Neuronal stem cell (in vitro differentiated cells): ENCODE results near the gene CFAP251.

Source experiments
- DNase-seq: peaks from one replicate; pipeline ENCODE4 v3.0.0-alpha.2; 2013; ENCODE audit warnings: low spot score
- H2AFZ ChIP-seq: one replicate; pipeline ENCODE4 v1.6.1; 2013; ENCODE audit warnings: mild to moderate bottlenecking, low read length, inconsistent platforms
- H2AK5ac ChIP-seq: 2 replicates; pipeline ENCODE4 v1.6.1; 2013; ENCODE audit warnings: low read depth, mild to moderate bottlenecking, inconsistent platforms, low read length, moderate library complexity, mixed read lengths
- H2BK120ac ChIP-seq: 2 replicates; pipeline ENCODE4 v1.6.1; 2013; ENCODE audit warnings: low read depth, mild to moderate bottlenecking, inconsistent platforms, low read length, moderate library complexity, mixed read lengths
- H2BK12ac ChIP-seq: one replicate; pipeline ENCODE4 v1.6.1; 2013; ENCODE audit warnings: low read length, inconsistent platforms
- H2BK15ac ChIP-seq: 2 replicates; pipeline ENCODE4 v1.6.1; 2013; ENCODE audit warnings: mild to moderate bottlenecking, low read length, inconsistent platforms, mixed read lengths
- H2BK5ac ChIP-seq: one replicate; pipeline ENCODE4 v1.6.1; 2013; ENCODE audit warnings: inconsistent platforms, mild to moderate bottlenecking, low read length, moderate library complexity
- H3K14ac ChIP-seq: one replicate; pipeline ENCODE4 v1.6.1; 2013; ENCODE audit warnings: low read length, inconsistent platforms
- H3K18ac ChIP-seq: 2 replicates; pipeline ENCODE4 v1.6.1; 2013; ENCODE audit warnings: low read length, inconsistent platforms
- H3K23ac ChIP-seq: 2 replicates; pipeline ENCODE4 v1.6.1; 2013; ENCODE audit warnings: low read depth, mild to moderate bottlenecking, mixed read lengths, low read length, inconsistent platforms; ENCODE audit not compliant: poor library complexity
- H3K27ac ChIP-seq: replicated peaks from 3 replicates; pipeline ENCODE4 v1.5.1; 2013; ENCODE audit warnings: low read length, inconsistent platforms
- H3K27me3 ChIP-seq, 3 experiments: 2 replicates each; pipeline ENCODE4 v1.6.1; 2013; ENCODE audit warnings: low read length in 3 of 3, mild to moderate bottlenecking in 2 of 3, inconsistent platforms in 1 of 3, low read depth in 1 of 3, mixed read lengths in 1 of 3, moderate library complexity in 1 of 3; ENCODE audit not compliant: control insufficient read depth in 3 of 3, insufficient read depth in 3 of 3
- H3K36me3 ChIP-seq, 2 donors: replicated peaks in 1 of 2; 2 replicates each; pipeline ENCODE4 v1.6.1; 2013; ENCODE audit warnings: low read length in 2 of 2; ENCODE audit not compliant: control insufficient read depth in 2 of 2, insufficient read depth in 2 of 2
- H3K4ac ChIP-seq: 2 replicates; pipeline ENCODE4 v1.6.1; 2013; ENCODE audit warnings: inconsistent platforms, mild to moderate bottlenecking, low read length, moderate library complexity
- H3K4me1 ChIP-seq, 2 donors: 1 replicate in 1 of 2; 2 replicates in 1 of 2; pipeline ENCODE4 v1.6.1; 2013; ENCODE audit warnings: low read length in 2 of 2, low read depth in 1 of 2; ENCODE audit not compliant: control insufficient read depth in 2 of 2, insufficient read depth in 1 of 2
- H3K4me2 ChIP-seq: one replicate; pipeline ENCODE4 v1.6.1; 2013; ENCODE audit warnings: mild to moderate bottlenecking, low read length, inconsistent platforms; ENCODE audit not compliant: insufficient read depth, poor library complexity, severe bottlenecking
- H3K4me3 ChIP-seq, 2 donors: 2 replicates each; pipeline ENCODE4 v1.5.1; 2013; ENCODE audit warnings: low read length in 2 of 2, mild to moderate bottlenecking in 2 of 2, inconsistent platforms in 1 of 2, moderate library complexity in 1 of 2
- H3K79me1 ChIP-seq: one replicate; pipeline ENCODE4 v1.6.1; 2013; ENCODE audit warnings: low read depth, mild to moderate bottlenecking, inconsistent platforms, low read length, moderate library complexity
- H3K9ac ChIP-seq: one replicate; pipeline ENCODE4 v1.6.1; 2013; ENCODE audit warnings: mild to moderate bottlenecking, low read depth, low read length, inconsistent platforms; ENCODE audit not compliant: poor library complexity
- H3K9me3 ChIP-seq, 2 donors: replicated peaks in 1 of 2; 2 replicates each; pipeline versions ENCODE3 to v1.6.1; 2013; ENCODE audit warnings: low read length in 2 of 2, mild to moderate bottlenecking in 2 of 2, inconsistent platforms in 1 of 2, low read depth in 1 of 2, mixed read lengths in 1 of 2, moderate library complexity in 1 of 2; ENCODE audit not compliant: control insufficient read depth in 2 of 2, insufficient read depth in 1 of 2
- H4K8ac ChIP-seq: one replicate; pipeline ENCODE4 v1.6.1; 2013; ENCODE audit warnings: low read depth, mild to moderate bottlenecking, inconsistent platforms, low read length, moderate library complexity
- H4K91ac ChIP-seq: one replicate; pipeline ENCODE4 v1.6.1; 2013; ENCODE audit warnings: low read length, low read depth, mild to moderate bottlenecking, inconsistent platforms; ENCODE audit not compliant: poor library complexity
- WGBS, 2 donors: extraction: QIAGEN DNeasy Blood & Tissue Kit; methylation state at CpG; one replicate each; pipeline ENCODE4 v1.1.7; 2013; ENCODE audit warnings: missing lambda C conversion rate in 2 of 2, mixed read lengths in 1 of 2; ENCODE audit not compliant: insufficient read length in 2 of 2, insufficient replicate concordance in 1 of 2; ENCODE audit errors: extremely low coverage in 2 of 2; 5-methylcytosine and 5-hydroxymethylcytosine counted together

CFAP251 gene

GRCh38 chr12:121953117-121953692, 34.8 kb downstream of the CFAP251 start:
- Histone ChIP-seq H2AFZ (no peak overlapping the region), H3K27ac (no peak overlapping the region), H3K4me2 (no peak overlapping the region), H3K18ac (no peak overlapping the region), H4K91ac (no peak overlapping the region), H3K27me3 (no peaks in the 10 kb centered on the region), H3K36me3 (no peaks in the 10 kb centered on the region), H4K8ac (no peak overlapping the region), H3K4me1 (peaks cover 0 to 2% of the 10 kb centered on the region in 2 donors), H3K79me1 (no peaks in the 10 kb centered on the region), H2BK5ac (no peak overlapping the region), H2AK5ac (no peak overlapping the region), H2BK120ac (no peak overlapping the region), H2BK15ac (no peak overlapping the region), H3K23ac (no peak overlapping the region), H3K9me3 (peaks cover 0 to 3% of the 10 kb centered on the region in 2 donors), H3K4ac (no peak overlapping the region), H3K14ac (no peak overlapping the region), H2BK12ac (no peak overlapping the region), H3K9ac (no peak overlapping the region), H3K4me3 (no peak overlapping the region)
- no CpG with 5 or more reads among the region's 4 CpGs for WGBS, 2 donors
- DNase-seq, result no peak

GRCh38 chr12:121953695-121954094, 35.3 kb downstream of the CFAP251 start:
- no peak overlapping the region for H2BK15ac ChIP-seq
- H4K8ac ChIP-seq, result no peak overlapping the region
- H3K4me3 ChIP-seq, result no peak overlapping the region
- H3K4me1 ChIP-seq, result peaks cover 0 to 2% of the 10 kb centered on the region in 2 donors
- no peak overlapping the region for H2BK120ac ChIP-seq
- no peak overlapping the region for H3K14ac ChIP-seq
- H2BK5ac ChIP-seq, result no peak overlapping the region
- H2BK12ac ChIP-seq, result no peak overlapping the region
- H3K27me3 ChIP-seq, result no peaks in the 10 kb centered on the region
- H3K18ac ChIP-seq, result no peak overlapping the region
- H3K9me3 ChIP-seq, result peaks cover 0 to 3% of the 10 kb centered on the region in 2 donors
- no peak overlapping the region for H3K4ac ChIP-seq
- no peak overlapping the region for H3K9ac ChIP-seq
- no CpG with 5 or more reads among the region's 3 CpGs for WGBS, 2 donors
- no peaks in the 10 kb centered on the region for H3K36me3 ChIP-seq
- H3K79me1 ChIP-seq, result no peaks in the 10 kb centered on the region
- H2AFZ ChIP-seq, result no peak overlapping the region
- H3K27ac ChIP-seq, result no peak overlapping the region
- no peak overlapping the region for H2AK5ac ChIP-seq
- H3K23ac ChIP-seq, result no peak overlapping the region
- H4K91ac ChIP-seq, result no peak overlapping the region
- no peak overlapping the region for H3K4me2 ChIP-seq
- no peak for DNase-seq

DNA sequence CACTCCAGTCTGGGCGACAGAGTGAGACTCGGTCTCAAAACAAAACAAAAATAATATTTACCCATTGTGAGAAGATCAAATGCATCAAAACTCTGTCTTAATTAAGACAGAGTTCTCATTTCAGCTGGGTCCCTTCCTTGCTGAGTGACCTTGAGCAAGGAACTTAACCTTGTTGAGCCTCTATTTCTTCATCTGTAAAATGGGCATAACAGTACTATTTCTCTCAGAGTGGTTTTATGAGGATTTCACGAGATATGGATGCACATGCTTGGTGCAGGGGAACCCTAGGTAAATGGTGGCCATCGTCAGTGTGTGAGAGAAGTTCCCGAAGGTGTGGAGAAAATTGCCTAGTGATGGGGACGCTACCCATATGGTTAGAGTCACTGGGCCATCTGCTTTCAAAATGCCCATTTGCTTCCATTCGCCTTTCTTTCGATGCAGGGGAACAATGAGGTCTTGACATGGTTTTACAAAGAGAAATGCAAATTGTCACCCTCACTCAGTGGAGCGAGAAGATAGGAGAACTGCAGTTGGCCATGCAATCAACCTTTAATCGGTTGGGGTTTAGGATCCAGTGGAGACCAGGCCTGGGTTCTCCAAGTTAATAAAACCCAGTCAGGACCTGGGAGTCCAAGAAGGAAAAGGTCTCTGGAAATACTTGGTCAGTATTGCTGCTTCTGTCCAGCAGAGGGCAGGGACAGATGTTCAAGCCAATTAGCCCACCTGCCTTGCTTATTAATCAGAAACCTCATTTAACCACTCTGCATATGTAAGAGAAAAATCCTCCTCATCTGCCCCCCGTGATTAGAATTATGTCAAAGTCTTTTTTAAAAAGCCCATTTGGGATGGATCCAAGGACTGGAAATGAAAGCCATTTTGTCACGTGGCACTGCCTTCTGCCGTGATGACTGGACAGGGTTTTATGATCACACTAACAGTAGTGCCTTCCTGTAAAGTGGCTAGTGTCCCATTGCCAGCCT, 37.2 kb downstream of the CFAP251 start:
- Histone ChIP-seq H3K9me3 (peaks cover 0 to 3% of the 10 kb centered on the region in 2 donors), H3K27me3 (no peaks in the 10 kb centered on the region), H3K4me2 (no peak overlapping the region), H3K4ac (no peak overlapping the region), H3K79me1 (no peaks in the 10 kb centered on the region), H2AFZ (no peak overlapping the region), H2AK5ac (no peak overlapping the region), H3K23ac (no peak overlapping the region), H2BK5ac (no peak overlapping the region), H4K91ac (no peak overlapping the region), H3K18ac (no peak overlapping the region), H3K9ac (no peak overlapping the region), H3K4me3 (no peak overlapping the region), H3K14ac (no peak overlapping the region), H3K4me1 (no peaks in the 10 kb centered on the region), H2BK120ac (no peak overlapping the region), H4K8ac (no peak overlapping the region), H3K27ac (no peak overlapping the region), H2BK15ac (no peak overlapping the region), H3K36me3 (no peaks in the 10 kb centered on the region), H2BK12ac (no peak overlapping the region)
- DNase-seq, result no peak
- no CpG with 5 or more reads among the region's 13 CpGs for WGBS, 2 donors

GRCh38 chr12:121957861-121958515, 39.6 kb downstream of the CFAP251 start:
- no peaks in the 10 kb centered on the region for H3K4me1 ChIP-seq
- no peaks in the 10 kb centered on the region for H3K36me3 ChIP-seq
- no peak overlapping the region for H3K23ac ChIP-seq
- no peaks in the 10 kb centered on the region for H3K27me3 ChIP-seq
- WGBS, 2 donors, result no CpG with 5 or more reads among the region's 6 CpGs
- H2BK12ac ChIP-seq, result no peak overlapping the region
- no peak overlapping the region for H3K4me3 ChIP-seq
- H3K18ac ChIP-seq, result no peak overlapping the region
- peaks cover 0 to 3% of the 10 kb centered on the region in 2 donors for H3K9me3 ChIP-seq
- H2BK120ac ChIP-seq, result no peak overlapping the region
- H3K27ac ChIP-seq, result no peak overlapping the region
- H3K4me2 ChIP-seq, result no peak overlapping the region
- H2BK5ac ChIP-seq, result no peak overlapping the region
- H3K79me1 ChIP-seq, result no peaks in the 10 kb centered on the region
- no peak overlapping the region for H3K9ac ChIP-seq
- no peak overlapping the region for H4K8ac ChIP-seq
- no peak overlapping the region for H2AFZ ChIP-seq
- no peak overlapping the region for H2AK5ac ChIP-seq
- DNase-seq, result no peak
- H3K14ac ChIP-seq, result no peak overlapping the region
- H3K4ac ChIP-seq, result no peak overlapping the region
- no peak overlapping the region for H4K91ac ChIP-seq
- H2BK15ac ChIP-seq, result no peak overlapping the region
